Stimulated activated naive B cell treated with anti-CD40 and anti-IgM and Interleukin-4, amounts not matched to agents 10 μg/mL and 1 μg/mL and 100 μg/mL, for 72 hours (primary cell): ENCODE measurements around the gene CHSY1.
"Not testable (repeated sequence)": the region's sequence is repeated elsewhere in the genome, so short reads cannot be mapped to it uniquely, and the experiment has no call there.

Experiments used
- ATAC-seq, 2 donors: fragments of 150-1000 bp; cut with Tn5 transposase; replicated peaks; 2 replicates each; pipeline ENCODE4 v1.10.0; 2021; ENCODE audit warnings: moderate library complexity in 1 of 2
- DNase-seq: peaks from one replicate; pipeline ENCODE4 v3.0.0; 2021
- H3K27ac Mint-ChIP-seq: one replicate; pipeline ENCODE4 v1.8.0; 2022; ENCODE audit warnings: mild to moderate bottlenecking, mixed read lengths
- H3K27me3 Mint-ChIP-seq, 2 donors: one replicate each; pipeline ENCODE4 v1.8.0; 2022; ENCODE audit warnings: mixed read lengths in 2 of 2
- H3K36me3 Mint-ChIP-seq, 2 donors: one replicate each; pipeline ENCODE4 v1.8.0; 2022; ENCODE audit warnings: mixed read lengths in 2 of 2, mild to moderate bottlenecking in 1 of 2
- H3K4me1 Mint-ChIP-seq, 2 donors: one replicate each; pipeline ENCODE4 v1.8.0; 2022; ENCODE audit warnings: mixed read lengths in 2 of 2, mild to moderate bottlenecking in 1 of 2
- H3K4me3 Mint-ChIP-seq, 2 donors: one replicate each; pipeline ENCODE4 v1.8.0; 2022; ENCODE audit warnings: mild to moderate bottlenecking in 2 of 2, mixed read lengths in 2 of 2, moderate library complexity in 1 of 2
- H3K9me3 Mint-ChIP-seq, 2 donors: one replicate each; pipeline ENCODE4 v1.8.0; 2022; ENCODE audit warnings: mixed read lengths in 2 of 2, mild to moderate bottlenecking in 1 of 2

The CHSY1 gene

GRCh38 chr15:101251830-101252820 lies at the start of gene CHSY1:
Gene CHSY1 (minus strand): TSS chr15:101252048. CDS start chr15:101251456, 592 bp downstream.
- H3K9me3 Mint-ChIP-seq = no peaks in the 10 kb centered on the region
- H3K27ac Mint-ChIP-seq = peak within 1 kb of the TSS; percentile 96
- H3K4me3 Mint-ChIP-seq = peak within 1 kb of the TSS; percentile 96 to 97
- ATAC-seq (peak; percentile 75 to 79), DNase-seq (peak; percentile 91)
- no peaks in the 10 kb centered on the region for H3K27me3 Mint-ChIP-seq
- H3K4me1 Mint-ChIP-seq = peaks cover 30 to 54% of the 10 kb centered on the region in 2 donors
- H3K36me3 Mint-ChIP-seq = peaks cover 17 to 25% of the 10 kb centered on the region in 2 donors

DNA sequence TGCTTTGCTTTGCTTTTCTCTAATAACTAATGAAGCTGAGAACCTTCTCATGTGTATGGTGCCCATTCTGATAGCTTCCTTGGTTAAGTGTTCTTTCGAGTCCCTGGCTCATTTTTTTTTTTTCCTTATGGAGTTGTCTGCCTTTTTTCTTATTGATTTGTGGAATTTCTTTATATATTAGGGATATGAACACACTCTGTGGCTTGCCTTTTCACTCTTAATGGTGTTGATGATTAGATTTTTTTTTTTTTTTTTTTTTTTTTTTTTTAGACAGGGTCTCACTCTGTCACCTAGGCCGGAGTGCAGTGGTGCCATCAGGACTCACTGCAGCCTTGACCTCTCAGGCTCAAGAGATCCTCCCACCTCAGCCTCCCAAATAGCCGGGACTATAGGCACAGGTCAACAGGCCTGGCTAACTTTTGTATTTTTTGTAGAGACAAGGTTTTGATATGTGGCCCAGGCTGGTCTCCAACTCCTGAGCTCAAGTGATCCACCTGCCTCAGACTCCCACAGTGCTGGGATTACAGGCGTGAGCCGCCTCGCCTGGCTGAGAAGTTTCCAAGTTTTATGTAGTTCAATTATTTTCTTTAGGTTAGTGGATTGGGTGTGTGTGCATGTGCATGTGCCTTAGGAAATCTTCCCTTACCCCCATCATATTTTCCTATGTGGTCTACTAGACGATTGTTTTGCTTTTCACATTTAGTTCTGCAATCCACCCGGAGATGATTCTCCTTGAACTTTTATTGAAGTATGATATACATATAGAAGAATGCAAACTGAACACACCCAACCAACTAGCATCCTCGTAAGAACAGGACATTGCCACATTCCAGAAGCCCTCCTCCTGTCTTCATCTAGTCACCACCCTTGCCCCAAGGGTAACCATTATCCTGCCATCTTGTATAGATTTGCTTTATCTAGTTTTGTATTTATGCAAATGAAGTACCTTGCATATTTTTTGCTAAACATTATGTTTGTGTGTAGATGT lies 44.9 kb upstream of the CHSY1 start:
- Mint-ChIP-seq H3K36me3 (peaks cover 8 to 20% of the 10 kb centered on the region in 2 donors), H3K27ac (no peak overlapping the region), H3K9me3 (no peaks in the 10 kb centered on the region), H3K4me3 (peak overlapping the region; percentile 91 to 98), H3K4me1 (peaks cover 8 to 32% of the 10 kb centered on the region in 2 donors), H3K27me3 (no peaks in the 10 kb centered on the region)
- DNase-seq (no peak), ATAC-seq (no peak)

DNA sequence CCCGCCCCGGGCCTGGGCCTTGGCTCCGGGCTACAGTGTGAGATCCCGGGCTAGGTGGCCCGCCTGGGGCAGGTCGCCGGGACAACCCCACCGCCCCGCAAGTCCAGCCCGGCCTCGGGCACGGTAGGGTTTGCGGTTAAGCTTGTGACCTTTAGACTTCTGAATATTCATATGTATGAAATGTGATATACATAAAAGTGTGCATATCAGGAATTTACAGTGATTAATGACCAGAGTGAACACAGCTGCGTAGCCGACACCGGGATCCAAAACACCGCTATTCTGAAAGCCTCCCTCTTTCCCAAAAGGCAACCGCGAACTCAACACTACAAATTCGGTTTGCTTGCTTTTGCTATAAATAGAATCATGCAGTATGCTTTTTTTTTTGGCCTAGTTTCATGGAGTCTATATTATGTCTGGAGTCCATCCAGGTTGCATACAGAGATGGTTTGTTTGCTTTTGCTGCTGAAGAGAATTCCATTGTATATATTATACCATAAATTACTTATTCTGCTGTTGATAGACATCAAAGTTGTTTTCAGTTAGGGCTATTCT lies 43.8 kb upstream of the CHSY1 start:
- Mint-ChIP-seq H3K36me3 (peaks cover 8 to 24% of the 10 kb centered on the region in 2 donors), H3K27ac (peak overlapping the region; percentile 96), H3K4me3 (peak overlapping the region; percentile 91 to 98), H3K4me1 (peaks cover 7 to 32% of the 10 kb centered on the region in 2 donors), H3K9me3 (no peaks in the 10 kb centered on the region), H3K27me3 (no peaks in the 10 kb centered on the region)
- DNase-seq (no peak), ATAC-seq (no peak)

DNA sequence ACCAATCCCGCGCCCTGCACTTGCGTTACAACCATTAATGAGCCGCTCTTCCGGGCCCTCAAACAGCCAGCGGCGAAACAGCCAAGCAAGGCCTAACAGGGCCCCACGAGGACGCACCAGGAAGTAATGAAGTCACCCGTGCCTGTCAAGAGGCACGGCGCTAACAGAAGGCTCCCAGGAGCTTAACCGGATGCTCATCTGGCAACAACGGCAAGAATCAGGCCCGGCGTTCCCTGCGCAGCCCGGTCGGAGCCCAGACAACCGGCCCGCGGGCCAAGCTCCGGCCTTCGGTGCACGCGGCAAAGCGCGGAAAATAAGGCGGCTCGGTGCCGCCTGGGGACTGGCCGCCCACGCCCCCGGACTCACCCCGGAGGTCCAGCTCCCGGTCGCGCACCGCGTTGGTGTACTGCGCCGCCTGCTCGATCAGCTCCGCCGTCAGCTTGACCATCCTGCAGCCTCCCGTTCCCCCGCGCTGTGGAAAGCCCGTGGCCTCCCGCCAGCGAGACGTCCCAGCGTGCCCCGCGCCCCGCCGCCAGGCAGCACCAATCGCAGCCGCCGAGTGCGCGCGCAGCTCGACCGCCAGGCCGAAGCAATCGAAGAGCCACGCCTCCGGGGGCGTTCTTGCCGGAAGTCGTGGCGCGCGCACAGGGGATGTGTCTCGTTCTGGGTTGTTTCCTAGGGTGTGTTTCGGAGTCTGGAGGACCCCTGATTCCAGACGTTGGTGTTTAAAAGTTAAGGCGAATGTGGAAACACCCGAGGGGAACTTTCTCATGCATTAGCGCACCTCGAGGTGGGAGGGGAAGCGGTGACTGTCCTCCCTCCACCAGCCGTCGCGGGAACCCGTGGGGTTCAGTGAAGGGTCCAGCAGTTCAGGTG lies 43.1 kb upstream of the CHSY1 start, which contains the start of gene SNRPA1:
SNRPA1 (minus strand) TSS at position 518 of the 876 bp plus-strand sequence; CDS start at position 448, 70 bp downstream.
- Mint-ChIP-seq H3K27ac (peak within 1 kb of the TSS; percentile 96), H3K4me3 (peak within 1 kb of the TSS; percentile 91 to 98), H3K27me3 (no peaks in the 10 kb centered on the region), H3K9me3 (no peaks in the 10 kb centered on the region), H3K4me1 (peaks cover 9 to 32% of the 10 kb centered on the region in 2 donors), H3K36me3 (peaks cover 10 to 30% of the 10 kb centered on the region in 2 donors)
- ATAC-seq = peak; percentile 82 to 87
- DNase-seq = peak; percentile 95

DNA sequence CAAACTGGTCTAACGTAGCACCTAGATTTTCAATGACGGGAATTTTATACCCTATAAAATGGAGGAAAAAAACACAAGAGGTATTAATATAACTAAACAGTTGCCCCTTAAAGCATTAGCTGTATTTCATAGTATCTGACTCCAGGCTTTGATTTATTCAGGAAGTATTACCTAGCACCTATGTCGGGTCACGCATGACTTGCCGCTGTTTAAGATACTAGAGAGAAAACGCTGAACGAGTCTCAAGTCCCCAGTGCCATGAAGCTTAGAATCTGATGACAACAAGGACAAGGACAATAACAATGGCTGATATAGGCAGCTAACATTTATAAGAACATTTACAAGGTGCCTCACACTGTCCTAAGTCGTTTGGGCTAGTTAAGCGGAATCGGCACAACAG lies 41.3 kb upstream of the CHSY1 start:
- H3K4me1 Mint-ChIP-seq = peaks cover 14 to 43% of the 10 kb centered on the region in 2 donors
- H3K4me3 Mint-ChIP-seq = peak overlapping the region; percentile 91 to 98
- peak overlapping the region; percentile 96 for H3K27ac Mint-ChIP-seq
- DNase-seq = no peak
- ATAC-seq = no peak
- no peaks in the 10 kb centered on the region for H3K9me3 Mint-ChIP-seq
- no peaks in the 10 kb centered on the region for H3K27me3 Mint-ChIP-seq
- peaks cover 20 to 47% of the 10 kb centered on the region in 2 donors for H3K36me3 Mint-ChIP-seq

- DNase-seq = no peak
- Mint-ChIP-seq H3K36me3 (peaks cover 30 to 53% of the 10 kb centered on the region in 2 donors), H3K27ac (no peak overlapping the region), H3K9me3 (no peaks in the 10 kb centered on the region), H3K4me1 (peaks cover 14 to 32% of the 10 kb centered on the region in 2 donors), H3K27me3 (no peaks in the 10 kb centered on the region), H3K4me3 (no peak overlapping the region)
- peak; percentile 43 to 50 for ATAC-seq
These were observed 37.2 kb upstream of the CHSY1 start for GRCh38 chr15:101288905-101289513.

DNA sequence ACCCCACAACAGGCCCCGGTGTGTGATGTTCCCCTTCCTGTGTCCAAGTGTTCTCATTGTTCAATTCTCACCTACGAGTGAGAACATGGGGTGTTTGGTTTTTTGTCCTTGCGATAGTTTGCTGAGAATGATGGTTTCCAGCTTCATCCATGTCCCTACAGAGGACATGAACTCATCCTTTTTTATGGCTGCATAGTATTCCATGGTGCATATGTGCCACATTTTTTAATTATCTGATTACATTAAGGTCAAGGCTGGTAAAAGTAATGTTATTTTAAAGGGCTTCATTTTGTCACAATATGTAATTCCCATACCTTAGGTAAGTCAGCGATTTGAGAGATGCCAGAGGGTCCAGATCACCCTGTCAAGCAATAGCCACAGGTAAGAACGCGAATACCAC lies 35.5 kb upstream of the CHSY1 start:
- not testable (repeated sequence) for H3K27me3 Mint-ChIP-seq, DNase-seq, H3K9me3 Mint-ChIP-seq, H3K27ac Mint-ChIP-seq, ATAC-seq, H3K4me3 Mint-ChIP-seq
- Mint-ChIP-seq H3K4me1 (peaks cover 8 to 18% of the 10 kb centered on the region in 2 donors), H3K36me3 (peaks cover 31 to 55% of the 10 kb centered on the region in 2 donors)

DNA sequence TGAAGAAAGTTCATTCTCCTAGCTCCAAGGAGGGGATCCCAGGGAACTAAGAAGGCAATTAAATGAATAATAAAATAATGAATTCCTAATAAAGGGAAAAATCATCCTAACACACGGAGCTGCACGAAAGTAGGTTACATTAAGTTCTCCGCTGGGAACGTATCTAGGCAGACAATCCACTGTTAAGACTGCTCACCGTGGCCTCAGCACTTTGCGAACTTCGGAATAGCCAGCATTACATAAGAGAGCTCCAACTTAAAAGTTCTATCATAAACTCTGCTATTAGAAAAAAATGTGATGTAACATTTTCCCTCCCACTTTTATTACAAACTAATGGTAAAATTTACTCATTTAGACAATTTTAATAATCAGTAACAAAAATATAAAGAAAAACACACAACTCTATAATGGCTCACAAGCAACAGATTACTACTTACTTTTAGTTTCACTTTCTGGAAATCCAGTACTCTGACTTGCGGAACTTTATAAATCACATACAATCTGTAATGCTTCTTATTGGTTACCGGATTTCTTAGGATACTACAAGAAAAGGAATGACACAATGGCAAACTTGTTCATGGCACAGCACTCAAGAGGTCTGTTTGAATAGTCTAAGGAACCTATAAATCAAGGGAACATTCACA lies 34.7 kb upstream of the CHSY1 start:
- Mint-ChIP-seq H3K27ac (no peak overlapping the region), H3K4me1 (peaks cover 8 to 14% of the 10 kb centered on the region in 2 donors), H3K27me3 (no peaks in the 10 kb centered on the region), H3K4me3 (no peak overlapping the region), H3K36me3 (peaks cover 33 to 63% of the 10 kb centered on the region in 2 donors), H3K9me3 (no peaks in the 10 kb centered on the region)
- ATAC-seq (no peak), DNase-seq (no peak)

DNA sequence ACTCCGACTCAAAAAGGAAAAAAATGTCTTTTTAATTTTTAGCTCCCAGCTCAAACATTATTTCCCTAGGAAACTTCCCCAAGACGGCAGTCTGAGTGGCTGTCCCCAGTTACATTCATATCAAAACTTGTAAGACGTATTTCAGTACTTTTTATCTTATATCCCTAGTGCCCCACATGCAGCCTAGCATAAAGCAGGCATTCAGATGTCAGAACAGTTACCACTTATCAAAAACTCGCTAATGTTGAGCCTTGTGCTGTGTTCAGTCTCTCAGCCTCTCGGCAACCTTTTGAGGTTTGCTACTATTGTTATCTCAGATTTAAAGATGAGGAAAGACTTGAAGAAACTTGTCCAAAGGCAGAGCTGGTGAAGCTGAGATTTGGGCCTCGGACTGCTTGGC lies 32.1 kb upstream of the CHSY1 start:
- ATAC-seq (no peak), DNase-seq (no peak)
- Mint-ChIP-seq H3K4me1 (peaks cover 4 to 11% of the 10 kb centered on the region in 2 donors), H3K27me3 (no peaks in the 10 kb centered on the region), H3K9me3 (no peaks in the 10 kb centered on the region), H3K27ac (no peak overlapping the region), H3K4me3 (no peak overlapping the region), H3K36me3 (peaks cover 36 to 59% of the 10 kb centered on the region in 2 donors)

GRCh38 chr15:101280007-101280406 lies 28.2 kb upstream of the CHSY1 start:
- no peak overlapping the region for H3K27ac Mint-ChIP-seq
- H3K36me3 Mint-ChIP-seq = peaks cover 19 to 42% of the 10 kb centered on the region in 2 donors

DNA sequence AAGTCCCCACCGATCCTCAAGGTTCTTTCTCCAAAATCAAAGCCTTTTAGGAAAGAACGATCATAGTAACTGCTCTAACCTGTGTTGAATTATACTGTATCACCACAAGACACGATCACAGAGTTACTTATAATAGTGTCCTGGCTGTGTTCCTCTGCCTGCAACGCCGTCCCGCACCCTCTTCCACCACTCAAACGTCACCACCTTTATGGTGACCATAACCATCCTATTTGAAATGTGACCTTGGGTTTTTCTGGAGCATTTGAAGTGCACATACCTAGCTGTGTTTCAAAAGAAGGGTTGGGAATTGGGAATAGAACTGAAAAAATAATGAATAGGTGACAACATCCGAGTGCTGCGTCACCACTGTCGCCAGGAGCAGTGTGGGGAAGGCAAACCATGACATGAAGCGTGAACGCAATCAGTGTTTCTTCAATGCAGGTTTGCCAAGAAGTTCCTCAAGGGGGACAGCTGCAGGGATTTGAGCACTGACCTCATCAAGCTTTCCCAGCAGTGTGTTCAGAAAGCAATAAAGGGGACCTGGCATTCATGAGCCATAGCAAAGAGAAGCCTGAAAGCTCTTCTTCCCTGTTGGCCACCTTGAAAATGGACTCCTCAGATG lies 26.2 kb upstream of the CHSY1 start:
- Mint-ChIP-seq H3K4me3 (peak overlapping the region; percentile 94 to 98), H3K27me3 (no peaks in the 10 kb centered on the region), H3K36me3 (peaks cover 22 to 46% of the 10 kb centered on the region in 2 donors), H3K9me3 (no peaks in the 10 kb centered on the region), H3K4me1 (peaks cover 6 to 15% of the 10 kb centered on the region in 2 donors), H3K27ac (peak overlapping the region; percentile 37)
- DNase-seq (no peak), ATAC-seq (no peak)

More at GRCh38 chr15:101280007-101280406, 28.2 kb upstream of the CHSY1 start:
- Mint-ChIP-seq H3K4me1 (peaks cover 6 to 15% of the 10 kb centered on the region in 2 donors), H3K9me3 (no peaks in the 10 kb centered on the region), H3K4me3 (no peak overlapping the region), H3K27me3 (no peaks in the 10 kb centered on the region)
- DNase-seq = no peak
- ATAC-seq = no peak
